H1 (cell line): Measurements from ENCODE around the gene USP24. TPM values are rescaled to one million over a fixed set of nuclear protein-coding genes. Genes with fewer than 3 reads are reported as not detected.

Experiments
- ATF2 ChIP-seq: IDR thresholded peaks from 2 replicates; pipeline ENCODE4 v1.6.1; 2012; ENCODE audit warnings: low read length, inconsistent platforms
- BRCA1 ChIP-seq: IDR thresholded peaks from 2 replicates; pipeline ENCODE4 v1.6.1; 2012; ENCODE audit warnings: low read depth, low read length, improper control_type of control experiment
- CHD7 ChIP-seq: fragments of 300-600 bp; sonication (generic); IDR thresholded peaks from 2 replicates; pipeline ENCODE4 v1.7.1; 2012; ENCODE audit warnings: low read length, moderate library complexity, mild to moderate bottlenecking, inconsistent platforms; ENCODE audit not compliant: insufficient replicate concordance
- E2F6 ChIP-seq: IDR thresholded peaks from 2 replicates; pipeline ENCODE4 v1.6.1; 2012; ENCODE audit warnings: inconsistent platforms
- JUND ChIP-seq: IDR thresholded peaks from 2 replicates; pipeline ENCODE4 v1.6.1; 2011; ENCODE audit warnings: mild to moderate bottlenecking, improper control_type of control experiment, low read length
- KDM5A ChIP-seq: fragments of 200-600 bp; IDR thresholded peaks from 2 replicates; pipeline ENCODE4 v1.7.1; 2012; ENCODE audit warnings: mild to moderate bottlenecking, low read length, inconsistent platforms, mixed read lengths
- SIN3A ChIP-seq, 2 experiments: IDR thresholded peaks in 1 of 2; conservative IDR thresholded peaks in 1 of 2; 2 replicates each; pipeline ENCODE4 v1.6.1; 2011 to 2012; ENCODE audit warnings: low read length in 2 of 2, improper control_type of control experiment in 1 of 2, low read depth in 1 of 2, mild to moderate bottlenecking in 1 of 2
- TCF12 ChIP-seq: IDR thresholded peaks from 2 replicates; pipeline ENCODE4 v1.6.1; 2011; ENCODE audit warnings: low read depth, mild to moderate bottlenecking, low read length
- polyA plus RNA-seq, 7 experiments: library from polyadenylated mRNA; depleted of rRNA in 3 of 7; stranded (reverse) in 5 of 7; unstranded in 2 of 7; fragments of >200 nt in 5 of 7; fragments of 200-250 nt in 2 of 7; gene quantifications; 1 replicate in 5 of 7; 2 replicates in 1 of 7; 4 replicates in 1 of 7; pipeline versions ENCODE4 v1.2.1 to v1.2.3, GENCODE V29; 2011 to 2013; ENCODE audit warnings: missing spikeins in 2 of 7, mixed read lengths in 2 of 7
- total RNA-seq: library from RNA; stranded (reverse); fragmentation: NEBNext Ultra II Directional; extraction: Animal tissue kit (Norgen Biotek cat#: 25700); gene quantifications from 2 replicates; pipeline ENCODE4 v1.2.1, GENCODE V29; 2021

Gene USP24
- total and polyA plus RNA-seq, 2 of the 8 experiments (the other 6 are each of a cell fraction or from before 2014, with no cell fraction given) = 11.1 to 34.6 TPM

GRCh38 chr1:55021942-55022546 is 193.1 kb downstream of the USP24 start (continued):
- no peak for TF ChIP-seq CHD7
- no peak for TF ChIP-seq ATF2
- TF ChIP-seq SIN3A (conservative IDR thresholded peaks at IDR 0.05 in 1 of 2, IDR thresholded peaks at IDR 0.05 in 1 of 2; ENCODE audit: low read depth in 1 of 2, low read length in 2 of 2) = peak in 1 of 2 experiments; percentile 80; a peak in 2 of 4 replicates
- TF ChIP-seq BRCA1 = no peak
- peak; percentile 64; the same call in 1 of the 2 replicates for TF ChIP-seq JUND
- peak; percentile 80; the same call in 1 of the 2 replicates for TF ChIP-seq TCF12
- no peak for TF ChIP-seq KDM5A
- TF ChIP-seq E2F6 = 0 out of 2 replicates have a peak, but pooled peaks have one; percentile 55
